Smooth muscle cell (in vitro differentiated cells): Measurements from ENCODE around the gene GRIP1. TPM values are rescaled to one million over a fixed set of nuclear protein-coding genes. Genes with fewer than 3 reads are reported as not detected.

Experiments
- DNase-seq: peaks from one replicate; lab custom pipeline; 2025; ENCODE audit not compliant: unreplicated experiment; lab: John Stamatoyannopoulos, UW
- H2AFZ ChIP-seq: fragments of 200-600 bp; sonication (generic); 2 replicates; pipeline ENCODE4 v1.6.0; 2016; ENCODE audit warnings: antibody characterized with exemption, low read depth, mild to moderate bottlenecking
- H3F3A ChIP-seq: fragments of 200-600 bp; sonication (generic); 2 replicates; pipeline ENCODE4 v1.6.0; 2017; ENCODE audit warnings: antibody characterized with exemption, low read depth
- H3K27ac ChIP-seq: fragments of 200-600 bp; sonication (generic); 2 replicates; pipeline ENCODE4 v1.5.1; 2016; ENCODE audit warnings: low read depth, mild to moderate bottlenecking
- H3K27me3 ChIP-seq: fragments of 200-600 bp; sonication (generic); 2 replicates; pipeline ENCODE4 v1.6.1; 2016; ENCODE audit warnings: low read depth, mild to moderate bottlenecking
- H3K36me3 ChIP-seq: fragments of 200-600 bp; sonication (generic); 2 replicates; pipeline ENCODE4 v1.5.1; 2016; ENCODE audit warnings: low read depth
- H3K4me1 ChIP-seq: fragments of 200-600 bp; sonication (generic); 2 replicates; pipeline ENCODE4 v1.5.1; 2016; ENCODE audit warnings: low read depth
- H3K4me2 ChIP-seq: fragments of 200-600 bp; sonication (generic); 2 replicates; pipeline ENCODE4 v1.6.0; 2016; ENCODE audit warnings: mild to moderate bottlenecking
- H3K4me3 ChIP-seq: fragments of 200-600 bp; sonication (generic); 2 replicates; pipeline ENCODE4 v1.5.1; 2016; ENCODE audit warnings: mild to moderate bottlenecking
- H3K79me2 ChIP-seq: fragments of 200-600 bp; sonication (generic); 2 replicates; pipeline ENCODE4 v1.6.0; 2016; ENCODE audit warnings: low read depth, mild to moderate bottlenecking
- H3K9ac ChIP-seq: fragments of 200-600 bp; sonication (generic); 2 replicates; pipeline ENCODE4 v1.6.0; 2016; ENCODE audit warnings: low read depth
- H3K9me3 ChIP-seq: fragments of 200-600 bp; sonication (generic); replicated peaks from 2 replicates; pipeline ENCODE4 v1.5.1; 2016; ENCODE audit warnings: low read depth
- H4K20me1 ChIP-seq: fragments of 200-600 bp; sonication (generic); 2 replicates; pipeline ENCODE4 v1.6.0; 2016; ENCODE audit warnings: low read depth
- WGBS: methylation state at CpG from one replicate; pipeline ENCODE4 v1.1.7; 2016; ENCODE audit warnings: low lambda C conversion rate; 5-methylcytosine and 5-hydroxymethylcytosine counted together
- polyA plus RNA-seq: library from polyadenylated mRNA; unstranded; fragments of >200 nt; fragmentation: Nextera tagmentation; extraction: Ambion mirVana; gene quantifications from 2 replicates; pipeline ENCODE4 v1.2.1, GENCODE V29; 2016
- total RNA-seq: library from RNA; depleted of rRNA; stranded (reverse); fragments of >200 nt; gene quantifications from 2 replicates; pipeline ENCODE4 v1.2.3, GENCODE V29; 2014
- TF ChIP-seq, protein P1 (sequence below): fragments of 200-600 bp; sonication (generic); IDR thresholded peaks from 2 replicates; pipeline ENCODE4 v1.5.1; 2017; ENCODE audit warnings: borderline replicate concordance, mild to moderate bottlenecking, antibody characterized with exemption; ENCODE audit not compliant: insufficient read depth, poor library complexity, severe bottlenecking

GRIP1 gene
- total and polyA plus RNA-seq, 2 experiments from 2014 or later = 4.0 to 5.9 TPM

DNA sequence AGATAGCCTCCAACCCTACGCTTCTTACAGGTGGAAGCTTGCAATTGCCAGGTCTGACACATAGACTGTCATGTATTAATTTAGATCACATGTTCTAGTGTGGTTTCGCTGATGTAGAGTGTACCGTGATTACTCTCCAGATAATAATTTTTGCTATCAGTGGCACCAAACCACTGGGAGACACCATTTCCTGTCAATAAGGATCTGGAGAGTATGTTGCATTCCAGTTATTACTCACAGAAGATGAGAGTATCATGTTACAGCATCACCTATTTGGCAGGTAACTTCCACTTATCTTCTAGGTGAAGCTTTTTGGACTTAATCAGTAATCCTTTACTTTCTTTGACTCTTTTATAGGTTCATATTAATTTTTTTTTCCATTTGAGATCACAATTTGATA lies 229.3 kb downstream of the GRIP1 start:
- Histone ChIP-seq H3K9ac (no peak overlapping the region), H3K79me2 (no peaks in the 10 kb centered on the region), H3K9me3 (no peaks in the 10 kb centered on the region), H3K27me3 (no peaks in the 10 kb centered on the region), H3K4me2 (no peak overlapping the region), H3K27ac (no peak overlapping the region), H3F3A (no peaks in the 10 kb centered on the region), H3K36me3 (no peaks in the 10 kb centered on the region), H4K20me1 (no peaks in the 10 kb centered on the region), H3K4me1 (no peaks in the 10 kb centered on the region), H3K4me3 (no peak overlapping the region), H2AFZ (no peak overlapping the region)
- WGBS = 85% methylated on average over 3 of the region's 3 CpGs
- TF ChIP-seq, protein P1, sequence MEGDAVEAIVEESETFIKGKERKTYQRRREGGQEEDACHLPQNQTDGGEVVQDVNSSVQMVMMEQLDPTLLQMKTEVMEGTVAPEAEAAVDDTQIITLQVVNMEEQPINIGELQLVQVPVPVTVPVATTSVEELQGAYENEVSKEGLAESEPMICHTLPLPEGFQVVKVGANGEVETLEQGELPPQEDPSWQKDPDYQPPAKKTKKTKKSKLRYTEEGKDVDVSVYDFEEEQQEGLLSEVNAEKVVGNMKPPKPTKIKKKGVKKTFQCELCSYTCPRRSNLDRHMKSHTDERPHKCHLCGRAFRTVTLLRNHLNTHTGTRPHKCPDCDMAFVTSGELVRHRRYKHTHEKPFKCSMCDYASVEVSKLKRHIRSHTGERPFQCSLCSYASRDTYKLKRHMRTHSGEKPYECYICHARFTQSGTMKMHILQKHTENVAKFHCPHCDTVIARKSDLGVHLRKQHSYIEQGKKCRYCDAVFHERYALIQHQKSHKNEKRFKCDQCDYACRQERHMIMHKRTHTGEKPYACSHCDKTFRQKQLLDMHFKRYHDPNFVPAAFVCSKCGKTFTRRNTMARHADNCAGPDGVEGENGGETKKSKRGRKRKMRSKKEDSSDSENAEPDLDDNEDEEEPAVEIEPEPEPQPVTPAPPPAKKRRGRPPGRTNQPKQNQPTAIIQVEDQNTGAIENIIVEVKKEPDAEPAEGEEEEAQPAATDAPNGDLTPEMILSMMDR = no peak
- no peak for DNase-seq

DNA sequence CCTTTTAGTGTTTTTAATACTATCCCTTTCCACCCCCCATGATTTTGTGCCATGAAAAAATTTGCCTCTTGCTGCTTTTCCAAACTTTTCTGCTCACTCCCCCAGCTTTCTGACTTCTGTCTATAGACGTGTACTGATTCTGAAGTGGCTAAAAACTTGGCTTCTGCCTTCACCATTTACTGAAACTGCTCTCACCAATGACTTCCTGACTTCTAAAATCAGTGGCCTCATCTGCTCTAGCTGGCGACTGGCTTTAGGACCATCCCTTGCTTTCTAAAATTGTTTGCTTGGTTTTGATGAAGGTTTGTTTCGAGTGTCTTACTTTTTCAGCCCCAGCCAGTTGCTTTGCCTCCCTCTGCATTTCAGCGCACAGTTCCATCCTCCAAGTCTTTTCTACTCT lies 231.2 kb downstream of the GRIP1 start:
- H3K36me3 ChIP-seq = no peaks in the 10 kb centered on the region
- H2AFZ ChIP-seq = no peak overlapping the region
- H3F3A ChIP-seq = no peaks in the 10 kb centered on the region
- H3K79me2 ChIP-seq = no peaks in the 10 kb centered on the region
- 91% methylated on average over 4 of the region's 4 CpGs for WGBS
- no peaks in the 10 kb centered on the region for H3K4me1 ChIP-seq
- TF ChIP-seq, protein P1 = no peak
- H3K4me3 ChIP-seq = no peak overlapping the region
- no peak for DNase-seq
- no peaks in the 10 kb centered on the region for H3K27me3 ChIP-seq
- H4K20me1 ChIP-seq = no peaks in the 10 kb centered on the region
- H3K9ac ChIP-seq = no peak overlapping the region
- no peak overlapping the region for H3K4me2 ChIP-seq
- H3K27ac ChIP-seq = no peak overlapping the region
- H3K9me3 ChIP-seq = no peaks in the 10 kb centered on the region

DNA sequence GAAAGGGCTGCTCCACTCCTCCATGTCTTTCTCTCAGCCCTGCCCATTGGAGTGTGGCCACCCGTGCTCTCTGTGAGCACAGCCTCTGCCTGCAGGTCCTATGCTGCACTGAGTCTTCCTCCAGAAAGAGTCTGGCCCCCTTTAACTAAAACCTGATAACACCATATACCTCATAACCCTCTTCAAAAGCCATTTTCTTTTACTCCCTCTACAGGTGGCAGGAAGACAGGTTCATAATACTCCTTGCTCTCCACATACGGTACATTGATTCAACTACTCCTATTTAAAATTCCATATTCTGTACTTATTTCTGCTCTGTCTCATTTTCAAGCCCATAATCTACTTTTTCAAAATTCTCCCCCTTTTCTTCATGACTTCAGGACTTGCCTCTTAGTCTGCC lies 232.6 kb downstream of the GRIP1 start:
- no peaks in the 10 kb centered on the region for H3K4me1 ChIP-seq
- WGBS = 85% methylated on average over 2 of the region's 2 CpGs
- no peak overlapping the region for H3K9ac ChIP-seq
- H3K79me2 ChIP-seq = no peaks in the 10 kb centered on the region
- H4K20me1 ChIP-seq = no peaks in the 10 kb centered on the region
- H3K27ac ChIP-seq = no peak overlapping the region
- H3K36me3 ChIP-seq = no peaks in the 10 kb centered on the region
- TF ChIP-seq, protein P1 = no peak
- no peak overlapping the region for H2AFZ ChIP-seq
- H3K9me3 ChIP-seq = no peaks in the 10 kb centered on the region
- no peak overlapping the region for H3K4me2 ChIP-seq
- DNase-seq = no peak
- H3K4me3 ChIP-seq = no peak overlapping the region
- no peaks in the 10 kb centered on the region for H3F3A ChIP-seq
- H3K27me3 ChIP-seq = no peaks in the 10 kb centered on the region

DNA sequence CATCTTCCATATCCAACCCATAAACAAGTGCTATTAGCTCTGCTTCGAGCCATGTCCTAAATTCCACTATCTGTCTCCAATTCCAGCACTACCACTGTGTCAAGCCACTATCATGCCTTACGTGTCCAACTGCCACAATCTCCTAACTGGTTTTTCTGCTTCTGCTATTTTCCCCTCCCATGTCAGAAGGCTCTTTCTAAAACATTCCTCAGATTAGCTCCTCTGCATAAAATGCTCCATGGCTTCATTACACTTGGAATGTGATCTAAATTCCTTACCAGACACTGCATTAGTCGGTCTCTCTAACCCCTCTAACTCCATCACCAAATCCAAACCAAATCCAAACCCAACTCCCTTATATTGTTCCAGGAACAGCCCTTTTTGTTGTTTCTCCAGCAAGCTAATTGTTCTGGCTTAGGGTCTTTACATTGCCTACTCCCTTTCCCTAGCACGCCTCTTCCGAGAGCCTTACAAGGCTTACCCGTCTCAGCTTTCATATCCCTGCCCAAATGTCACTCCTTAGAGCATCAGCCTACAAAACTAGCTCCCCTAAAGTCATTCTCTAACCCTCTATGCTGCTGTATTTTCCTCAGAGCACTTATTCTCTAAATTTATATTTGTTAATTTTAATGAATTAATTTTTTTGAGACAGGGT lies 236.8 kb downstream of the GRIP1 start:
- Histone ChIP-seq H3K9ac (no peak overlapping the region), H4K20me1 (no peaks in the 10 kb centered on the region), H3K27ac (no peak overlapping the region), H3K27me3 (no peaks in the 10 kb centered on the region), H3K4me1 (peaks cover 10% of the 10 kb centered on the region), H3K4me2 (peak overlapping the region; percentile 6), H3F3A (peaks cover 14% of the 10 kb centered on the region), H3K9me3 (no peaks in the 10 kb centered on the region), H3K36me3 (no peaks in the 10 kb centered on the region), H3K4me3 (no peak overlapping the region), H3K79me2 (no peaks in the 10 kb centered on the region), H2AFZ (no peak overlapping the region)
- TF ChIP-seq, protein P1 = no peak
- no peak for DNase-seq
- WGBS = 45% methylated on average over 6 of the region's 6 CpGs
